Measurements from ENCODE around the gene IRGM.
"Not testable (repeated sequence)": the region's sequence is repeated elsewhere in the genome, so short reads cannot be mapped to it uniquely, and the experiment has no call there.

IRGM gene

GRCh38 chr5:150846308-150846653 is at the start of gene IRGM:
TSS of gene IRGM (plus strand) at chr5:150846521. CDS start at chr5:150848124, 1,603 bp downstream.
- not testable (repeated sequence) for DNase-seq (ENCODE audit: low read depth)

- no peak for DNase-seq (ENCODE audit: low read depth)
These were observed 48.9 kb upstream of the IRGM start for GRCh38 chr5:150797384-150797783.

GRCh38 chr5:150801117-150801927 is 45.0 kb upstream of the IRGM start:
- peak; percentile 76 for DNase-seq (ENCODE audit: low read depth)

GRCh38 chr5:150804388-150804787 is 41.9 kb upstream of the IRGM start:
- no peak for DNase-seq (ENCODE audit: low read depth)

GRCh38 chr5:150809363-150809762 is 37.0 kb upstream of the IRGM start:
- no peak for DNase-seq (ENCODE audit: low read depth)

- no peak for DNase-seq (ENCODE audit: low read depth)
These were observed 31.3 kb upstream of the IRGM start for GRCh38 chr5:150815010-150815409.

- DNase-seq (ENCODE audit: low read depth): no peak
These were observed 29.4 kb upstream of the IRGM start for GRCh38 chr5:150816946-150817345.

GRCh38 chr5:150829744-150830143 is 16.6 kb upstream of the IRGM start:
- no peak for DNase-seq (ENCODE audit: low read depth)

GRCh38 chr5:150831821-150832220 is 14.5 kb upstream of the IRGM start:
- DNase-seq (ENCODE audit: low read depth): not testable (repeated sequence)

- no peak for DNase-seq (ENCODE audit: low read depth)
These were observed 10.3 kb upstream of the IRGM start for GRCh38 chr5:150836064-150836463.

- DNase-seq (ENCODE audit: low read depth): no peak
These were observed 9.6 kb upstream of the IRGM start for GRCh38 chr5:150836703-150837102.

GRCh38 chr5:150845185-150845859 is 999 bp upstream of the IRGM start:
- DNase-seq (ENCODE audit: low read depth): not testable (repeated sequence)

- DNase-seq (ENCODE audit: low read depth): peak; percentile 92
These were observed 473 bp downstream of the IRGM start for GRCh38 chr5:150846654-150847333.

GRCh38 chr5:150847334-150847695 is 994 bp downstream of the IRGM start:
- DNase-seq (ENCODE audit: low read depth): no peak

- DNase-seq (ENCODE audit: low read depth): no peak
These were observed 1.9 kb downstream of the IRGM start for GRCh38 chr5:150848271-150848670.

GRCh38 chr5:150851039-150851438 is 4.7 kb downstream of the IRGM start:
- DNase-seq (ENCODE audit: low read depth): no peak

- DNase-seq (ENCODE audit: low read depth): no peak
These were observed 7.2 kb downstream of the IRGM start for GRCh38 chr5:150853561-150853960.

- not testable (repeated sequence) for DNase-seq (ENCODE audit: low read depth)
These were observed 10.4 kb downstream of the IRGM start for GRCh38 chr5:150856700-150857099.

GRCh38 chr5:150860246-150860821 is 14.0 kb downstream of the IRGM start:
- DNase-seq (ENCODE audit: low read depth): no peak

- no peak for DNase-seq (ENCODE audit: low read depth)
These were observed 15.7 kb downstream of the IRGM start for GRCh38 chr5:150862070-150862469.

GRCh38 chr5:150879358-150879757 is 33.0 kb downstream of the IRGM start:
- no peak for DNase-seq (ENCODE audit: low read depth)
